Panc1 (cell line): ENCODE data around the gene SLITRK2. TPM values are rescaled to one million over a fixed set of nuclear protein-coding genes. Genes with fewer than 3 reads are reported as not detected.

Experiments used
- ATAC-seq: fragments of 200-7000 bp; cut with Tn5 transposase; 2 replicates; pipeline ENCODE4 v1.9.1; 2020; ENCODE audit warnings: mild to moderate bottlenecking, moderate library complexity
- BruUV-seq: library from RNA; stranded (reverse); fragments of 400-500 nt; replicated peaks from 2 replicates; lab custom pipeline; 2021; lab: Mats Ljungman, UMichigan
- CTCF ChIA-PET: fragments of 300-600 bp; sonication (Branson Sonifier 250); formaldehyde crosslinking; loops from one replicate; lab custom pipeline; 2022; ENCODE audit warnings: antibody characterized with exemption; lab: Charles Lee
- POLR2A ChIA-PET: fragments of 300-600 bp; sonication (Branson Sonifier 250); formaldehyde crosslinking; loops from one replicate; lab custom pipeline; 2022; ENCODE audit warnings: antibody characterized with exemption; lab: Charles Lee
- DNase-seq: peaks from one replicate; pipeline ENCODE4 v3.0.0-alpha.2; 2010; ENCODE audit warnings: low read depth, low spot score
- H3K27ac ChIP-seq: 2 replicates; pipeline ENCODE4 v1.5.1; 2011; ENCODE audit warnings: mild to moderate bottlenecking, low read length, inconsistent platforms
- H3K27me3 ChIP-seq: fragments of 200-500 bp; sonication (Bioruptor generic); 2 replicates; pipeline ENCODE4 v1.6.0; 2014; ENCODE audit warnings: low read length, inconsistent platforms; ENCODE audit not compliant: control insufficient read depth, insufficient read depth
- H3K36me3 ChIP-seq: fragments of 200-500 bp; sonication (Bioruptor generic); 2 replicates; pipeline ENCODE4 v1.5.1; 2014; ENCODE audit warnings: inconsistent platforms, mild to moderate bottlenecking, low read length, moderate library complexity; ENCODE audit not compliant: control insufficient read depth, insufficient read depth
- H3K4me1 ChIP-seq: 2 replicates; pipeline ENCODE4 v1.5.1; 2011; ENCODE audit warnings: inconsistent platforms, mild to moderate bottlenecking, low read length, moderate library complexity; ENCODE audit not compliant: control insufficient read depth, insufficient read depth
- H3K4me3 ChIP-seq, 2 experiments: 2 replicates each; pipeline ENCODE4 v1.5.1; 2011 to 2012; ENCODE audit warnings: low read depth in 2 of 2, low read length in 2 of 2, mild to moderate bottlenecking in 2 of 2, inconsistent platforms in 1 of 2, moderate library complexity in 1 of 2
- H3K9me3 ChIP-seq: fragments of 200-500 bp; sonication (Bioruptor generic); 2 replicates; pipeline ENCODE4 v1.5.1; 2014; ENCODE audit warnings: low read depth, mild to moderate bottlenecking, inconsistent platforms, low read length, moderate library complexity; ENCODE audit not compliant: control insufficient read depth, insufficient read depth
- POLR2AphosphoS5 ChIP-seq: IDR thresholded peaks from 2 replicates; pipeline ENCODE4 v1.6.1; 2012; ENCODE audit warnings: mild to moderate bottlenecking, low read depth, low read length, moderate library complexity
- SIN3A ChIP-seq: IDR thresholded peaks from 2 replicates; pipeline ENCODE4 v1.6.1; 2012; ENCODE audit warnings: low read depth, mild to moderate bottlenecking, low read length, moderate library complexity, borderline replicate concordance; ENCODE audit not compliant: insufficient read depth
- TCF7L2 ChIP-seq: IDR thresholded peaks from 2 replicates; pipeline ENCODE4 v1.6.1; 2011; ENCODE audit warnings: mild to moderate bottlenecking, low read depth, low read length, inconsistent platforms
- in situ Hi-C: cut with HindIII; loops from 2 replicates; pipeline ENCODE4 v1.10.0; 2016; ENCODE audit warnings: low sequenced_read_pairs, low pct_unique_long_range_greater_than_20kb
- intact Hi-C: fragments of 100-400 bp; cut with micrococcal nuclease; formaldehyde crosslinking; loops from one replicate; pipeline ENCODE4 v1.10.0; 2022; ENCODE audit not compliant: unreplicated experiment
- total RNA-seq: library from RNA; stranded (reverse); gene quantifications from one replicate; pipeline ENCODE4 v1.2.1, GENCODE V29; 2021; ENCODE audit not compliant: unreplicated experiment
- TF ChIP-seq, protein P1 (sequence below): fragments of 450-650 bp; IDR thresholded peaks from 2 replicates; pipeline ENCODE4 v1.5.1; 2017; ENCODE audit warnings: mild to moderate bottlenecking
- TF ChIP-seq, protein P2 (sequence below), 2 experiments: IDR thresholded peaks; 2 replicates each; pipeline ENCODE4 v1.6.1; 2011 to 2012; ENCODE audit warnings: low read depth in 2 of 2, control low read depth in 1 of 2, low read length in 1 of 2, mild to moderate bottlenecking in 1 of 2, moderate library complexity in 1 of 2; ENCODE audit not compliant: insufficient read depth in 1 of 2

SLITRK2 gene
- total RNA-seq, 1 experiment from 2014 or later = 0.59 TPM

DNA sequence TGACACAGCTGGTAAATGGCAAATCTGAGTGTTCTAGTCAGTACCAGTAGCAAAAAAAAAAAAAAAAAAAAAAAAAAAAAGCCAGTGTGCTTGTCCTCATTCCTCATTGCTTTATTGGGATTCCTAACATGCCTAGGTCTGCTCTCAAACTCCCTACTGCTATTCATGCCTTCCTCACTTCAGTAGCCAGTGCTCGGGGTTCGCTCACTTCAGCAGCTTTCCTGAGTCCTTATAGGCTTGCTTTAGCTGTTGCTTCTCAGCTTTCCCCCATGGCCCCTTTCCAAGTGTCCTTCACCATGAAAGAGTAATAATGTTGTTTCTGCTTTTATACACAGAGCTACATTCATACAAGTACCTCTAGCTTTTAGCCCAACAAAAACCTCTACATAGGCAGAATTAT is 30.8 kb downstream of the SLITRK2 start:
- ChIA-PET POLR2A (no interaction called here), CTCF (no interaction called here)
- in situ Hi-C loops (no loop called here), intact Hi-C loops (no loop called here)
- ATAC-seq (no peak), DNase-seq (no peak)
- Histone ChIP-seq H3K9me3 (no peaks in the 10 kb centered on the region), H3K4me3 (no peak overlapping the region), H3K4me1 (no peaks in the 10 kb centered on the region), H3K36me3 (no peaks in the 10 kb centered on the region), H3K27ac (no peak overlapping the region), H3K27me3 (no peaks in the 10 kb centered on the region)
- no peak for TF ChIP-seq SIN3A
- no peak for TF ChIP-seq POLR2AphosphoS5
- TF ChIP-seq TCF7L2 = no peak
- TF ChIP-seq, protein P1, sequence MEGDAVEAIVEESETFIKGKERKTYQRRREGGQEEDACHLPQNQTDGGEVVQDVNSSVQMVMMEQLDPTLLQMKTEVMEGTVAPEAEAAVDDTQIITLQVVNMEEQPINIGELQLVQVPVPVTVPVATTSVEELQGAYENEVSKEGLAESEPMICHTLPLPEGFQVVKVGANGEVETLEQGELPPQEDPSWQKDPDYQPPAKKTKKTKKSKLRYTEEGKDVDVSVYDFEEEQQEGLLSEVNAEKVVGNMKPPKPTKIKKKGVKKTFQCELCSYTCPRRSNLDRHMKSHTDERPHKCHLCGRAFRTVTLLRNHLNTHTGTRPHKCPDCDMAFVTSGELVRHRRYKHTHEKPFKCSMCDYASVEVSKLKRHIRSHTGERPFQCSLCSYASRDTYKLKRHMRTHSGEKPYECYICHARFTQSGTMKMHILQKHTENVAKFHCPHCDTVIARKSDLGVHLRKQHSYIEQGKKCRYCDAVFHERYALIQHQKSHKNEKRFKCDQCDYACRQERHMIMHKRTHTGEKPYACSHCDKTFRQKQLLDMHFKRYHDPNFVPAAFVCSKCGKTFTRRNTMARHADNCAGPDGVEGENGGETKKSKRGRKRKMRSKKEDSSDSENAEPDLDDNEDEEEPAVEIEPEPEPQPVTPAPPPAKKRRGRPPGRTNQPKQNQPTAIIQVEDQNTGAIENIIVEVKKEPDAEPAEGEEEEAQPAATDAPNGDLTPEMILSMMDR = no peak
- BruUV-seq = no TSS peak

DNA sequence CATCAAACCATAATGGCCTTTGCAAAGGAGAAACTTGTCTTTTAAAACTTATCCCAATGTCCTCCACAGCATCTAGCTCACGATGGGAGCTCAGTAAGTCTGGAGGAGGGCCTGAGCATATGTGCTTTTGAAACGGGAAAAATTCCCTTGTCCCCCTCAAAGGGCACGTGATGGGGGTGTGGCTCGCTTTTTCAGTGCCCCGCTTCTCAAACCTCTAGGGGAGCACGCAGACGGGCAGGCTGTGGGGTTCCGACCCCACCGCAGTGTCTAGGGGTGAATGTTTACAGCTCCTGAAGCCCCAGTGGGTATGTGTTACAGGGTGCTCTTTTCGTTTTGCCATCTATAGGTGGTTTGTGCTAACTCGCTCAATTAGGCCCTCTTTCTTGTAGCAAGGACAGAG is 31.2 kb downstream of the SLITRK2 start:
- BruUV-seq = no TSS peak
- Histone ChIP-seq H3K4me1 (no peaks in the 10 kb centered on the region), H3K36me3 (no peaks in the 10 kb centered on the region), H3K9me3 (no peaks in the 10 kb centered on the region), H3K27ac (no peak overlapping the region), H3K4me3 (no peak overlapping the region), H3K27me3 (no peaks in the 10 kb centered on the region)
- POLR2A ChIA-PET = no interaction called here
- no peak for ATAC-seq
- intact Hi-C loops (no loop called here), in situ Hi-C loops (no loop called here)
- no peak for DNase-seq
- TF ChIP-seq SIN3A (no peak), POLR2AphosphoS5 (no peak), TCF7L2 (no peak)
- TF ChIP-seq, protein P1 = no peak
- TF ChIP-seq, protein P2, sequence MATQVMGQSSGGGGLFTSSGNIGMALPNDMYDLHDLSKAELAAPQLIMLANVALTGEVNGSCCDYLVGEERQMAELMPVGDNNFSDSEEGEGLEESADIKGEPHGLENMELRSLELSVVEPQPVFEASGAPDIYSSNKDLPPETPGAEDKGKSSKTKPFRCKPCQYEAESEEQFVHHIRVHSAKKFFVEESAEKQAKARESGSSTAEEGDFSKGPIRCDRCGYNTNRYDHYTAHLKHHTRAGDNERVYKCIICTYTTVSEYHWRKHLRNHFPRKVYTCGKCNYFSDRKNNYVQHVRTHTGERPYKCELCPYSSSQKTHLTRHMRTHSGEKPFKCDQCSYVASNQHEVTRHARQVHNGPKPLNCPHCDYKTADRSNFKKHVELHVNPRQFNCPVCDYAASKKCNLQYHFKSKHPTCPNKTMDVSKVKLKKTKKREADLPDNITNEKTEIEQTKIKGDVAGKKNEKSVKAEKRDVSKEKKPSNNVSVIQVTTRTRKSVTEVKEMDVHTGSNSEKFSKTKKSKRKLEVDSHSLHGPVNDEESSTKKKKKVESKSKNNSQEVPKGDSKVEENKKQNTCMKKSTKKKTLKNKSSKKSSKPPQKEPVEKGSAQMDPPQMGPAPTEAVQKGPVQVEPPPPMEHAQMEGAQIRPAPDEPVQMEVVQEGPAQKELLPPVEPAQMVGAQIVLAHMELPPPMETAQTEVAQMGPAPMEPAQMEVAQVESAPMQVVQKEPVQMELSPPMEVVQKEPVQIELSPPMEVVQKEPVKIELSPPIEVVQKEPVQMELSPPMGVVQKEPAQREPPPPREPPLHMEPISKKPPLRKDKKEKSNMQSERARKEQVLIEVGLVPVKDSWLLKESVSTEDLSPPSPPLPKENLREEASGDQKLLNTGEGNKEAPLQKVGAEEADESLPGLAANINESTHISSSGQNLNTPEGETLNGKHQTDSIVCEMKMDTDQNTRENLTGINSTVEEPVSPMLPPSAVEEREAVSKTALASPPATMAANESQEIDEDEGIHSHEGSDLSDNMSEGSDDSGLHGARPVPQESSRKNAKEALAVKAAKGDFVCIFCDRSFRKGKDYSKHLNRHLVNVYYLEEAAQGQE (IDR thresholded peaks at IDR 0.05; ENCODE audit: insufficient read depth in 1 of 2, low read depth in 2 of 2, low read length in 1 of 2) = no peak
- CTCF ChIA-PET = no interaction called here

DNA sequence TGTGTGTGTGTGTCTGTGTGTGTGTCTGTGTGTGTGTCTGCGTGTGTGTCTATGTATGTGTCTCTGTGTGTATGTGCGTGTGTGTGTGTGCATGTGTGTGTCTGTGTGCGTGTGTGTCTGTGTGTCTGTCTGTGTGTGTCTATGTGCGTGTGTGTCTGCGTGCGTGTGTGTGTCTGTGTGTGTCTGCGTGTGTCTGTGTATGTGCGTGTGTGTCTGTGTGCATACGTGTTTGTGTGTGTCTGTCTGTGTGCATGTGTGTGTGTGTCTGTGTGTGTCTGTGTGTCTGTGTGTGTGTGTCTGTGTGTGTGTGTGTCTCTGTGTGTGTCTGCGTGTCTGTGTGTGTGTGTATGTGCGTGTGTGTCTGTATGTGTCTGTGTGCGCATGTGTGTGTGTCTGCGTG is 35.6 kb downstream of the SLITRK2 start:
- Histone ChIP-seq H3K9me3 (no peaks in the 10 kb centered on the region), H3K4me3 (no peak overlapping the region), H3K36me3 (no peaks in the 10 kb centered on the region), H3K27me3 (no peaks in the 10 kb centered on the region), H3K27ac (no peak overlapping the region), H3K4me1 (no peaks in the 10 kb centered on the region)
- CTCF ChIA-PET = no interaction called here
- in situ Hi-C loops = no loop called here
- intact Hi-C loops = no loop called here
- DNase-seq = no peak
- BruUV-seq = no TSS peak
- no peak for ATAC-seq
- POLR2A ChIA-PET = no interaction called here
- no peak for TF ChIP-seq SIN3A
- TF ChIP-seq, protein P2 (IDR thresholded peaks at IDR 0.05; ENCODE audit: insufficient read depth in 1 of 2, low read depth in 2 of 2, low read length in 1 of 2) = no peak
- TF ChIP-seq, protein P1 = no peak
- TF ChIP-seq TCF7L2 = no peak
- no peak for TF ChIP-seq POLR2AphosphoS5
